ENCODE data around the gene PTPRN2. TPM values are rescaled to one million over a fixed set of nuclear protein-coding genes. Genes with fewer than 3 reads are reported as not detected.
A peak's percentile ranks its signal among the peaks of the same experiment; 100 is the strongest.

PTPRN2 gene
- total and polyA plus RNA-seq, 2 of the 13 experiments (the other 11 are each of a cell fraction or from before 2014, with no cell fraction given) = 2.5 to 24.2 TPM

- DNase-seq (ENCODE audit: low spot score) (no peak), FAIRE-seq (no peak), ATAC-seq (peak; percentile 40; the same call in 2 of the 3 replicates)
- BruUV-seq (replicated peaks) = no TSS peak
- no peak overlapping the region for H3K27ac ChIP-seq (ENCODE audit: extremely low read length, insufficient read depth, low read length)
- H3K9me3 ChIP-seq (ENCODE audit: low read length) = no peaks in the 10 kb centered on the region
- no peak for TF ChIP-seq CENPX (CRISPR knock-in tag; IDR thresholded peaks at IDR 0.05)
- TF ChIP-seq ZNF543 (CRISPR knock-in tag; IDR thresholded peaks at IDR 0.05) = no peak
- no peak for TF ChIP-seq ZNF709 (CRISPR knock-in tag; IDR thresholded peaks at IDR 0.05)
- TF ChIP-seq RORA (CRISPR knock-in tag; IDR thresholded peaks at IDR 0.05) = no peak
- no peak for TF ChIP-seq KDM1A (CRISPR knock-in tag; IDR thresholded peaks at IDR 0.05)
- no peak for TF ChIP-seq ATF6 (CRISPR knock-in tag; conservative IDR thresholded peaks at IDR 0.05)
- no peak for TF ChIP-seq KAT2B (IDR thresholded peaks at IDR 0.05; ENCODE audit: borderline replicate concordance, low read depth, low read length)
- no peak for TF ChIP-seq SP1 (IDR thresholded peaks at IDR 0.05)
- no peak for TF ChIP-seq SP1 (CRISPR knock-in tag; IDR thresholded peaks at IDR 0.05)
- TF ChIP-seq UBTF (CRISPR knock-in tag; IDR thresholded peaks at IDR 0.05) = no peak
- no peak for TF ChIP-seq ZNF136 (CRISPR knock-in tag; IDR thresholded peaks at IDR 0.05; ENCODE audit: low read depth)
- TF ChIP-seq, protein P1, sequence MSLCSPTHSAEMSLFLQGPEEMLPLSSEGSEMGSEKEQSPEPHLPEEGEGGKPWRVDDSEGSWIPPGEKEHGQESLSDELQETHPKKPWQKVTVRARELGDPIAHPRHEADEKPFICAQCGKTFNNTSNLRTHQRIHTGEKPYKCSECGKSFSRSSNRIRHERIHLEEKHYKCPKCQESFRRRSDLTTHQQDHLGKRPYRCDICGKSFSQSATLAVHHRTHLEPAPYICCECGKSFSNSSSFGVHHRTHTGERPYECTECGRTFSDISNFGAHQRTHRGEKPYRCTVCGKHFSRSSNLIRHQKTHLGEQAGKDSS (CRISPR knock-in tag; IDR thresholded peaks at IDR 0.05; ENCODE audit: borderline replicate concordance, low read depth) = no peak
- no peak for TF ChIP-seq CBX2 (IDR thresholded peaks at IDR 0.05; ENCODE audit: low read depth, low read length)
- no peak for TF ChIP-seq CBX2 (CRISPR knock-in tag; IDR thresholded peaks at IDR 0.05; ENCODE audit: low read depth)
- no peak for TF ChIP-seq ZNF383 (CRISPR knock-in tag; IDR thresholded peaks at IDR 0.05; ENCODE audit: borderline replicate concordance)
- no peak for TF ChIP-seq HOXD1 (CRISPR knock-in tag; IDR thresholded peaks at IDR 0.05)
- no peak overlapping the region for H3K4me2 ChIP-seq (ENCODE audit: low read depth, low read length)
- H3K4me3 ChIP-seq (replicated peaks in 1 of 3; ENCODE audit: insufficient read depth in 1 of 3, low read depth in 2 of 3, low read length in 3 of 3) = no peak overlapping the region
- H3K36me3 ChIP-seq (replicated peaks in 1 of 2; ENCODE audit: control insufficient read depth in 1 of 2, insufficient read depth in 2 of 2, low read length in 2 of 2) = no peaks in the 10 kb centered on the region
- no peaks in the 10 kb centered on the region; a peak in 2 of 5 replicates for H3K27me3 ChIP-seq (ENCODE audit: control insufficient read depth in 1 of 2, insufficient read depth in 2 of 2, low read length in 2 of 2)
- no peak overlapping the region for H2AFZ ChIP-seq (ENCODE audit: low read length)
- in situ Hi-C loops (cut with HindIII; ENCODE audit: extremely low pct_ligation_motif_present, low pct_unique_long_range_greater_than_20kb) (no loop called here), intact Hi-C loops (cut with micrococcal nuclease; ENCODE audit: unreplicated experiment) (no loop called here)
- H3K9ac ChIP-seq (ENCODE audit: insufficient read depth, low read depth, low read length) = no peak overlapping the region
- CTCF ChIA-PET (ENCODE audit: low intra/inter-chr PET ratio, low total read pairs) = no interaction called here
- H3K79me2 ChIP-seq (ENCODE audit: insufficient read depth, low read length) = no peaks in the 10 kb centered on the region
- H4K20me1 ChIP-seq (ENCODE audit: insufficient read depth, low read length) = peaks cover 9% of the 10 kb centered on the region; the same call in 1 of the 2 replicates
- H3K4me1 ChIP-seq (ENCODE audit: insufficient read depth, low read length) = no peaks in the 10 kb centered on the region
- POLR2A ChIA-PET = no interaction called here
- WGBS (ENCODE audit: low lambda C conversion rate) = 84% methylated on average over 13 of the region's 27 CpGs
Observed at GRCh38 chr7:157751951-157752673, 835.5 kb downstream of the PTPRN2 start.
